K562 (cell line): ENCODE results near the gene FTO. TPM values are rescaled to one million over a fixed set of nuclear protein-coding genes. Genes with fewer than 3 reads are reported as not detected.

Experiments
- BDP1 ChIP-seq: IDR thresholded peaks from 3 replicates; pipeline ENCODE4 v1.6.1; 2011; ENCODE audit not compliant: insufficient read length, insufficient read depth
- CBFA2T3 ChIP-seq: fragments of 450-650 bp; IDR thresholded peaks from 2 replicates; pipeline ENCODE4 v1.6.1; 2017
- CREB1 ChIP-seq, 2 experiments: sonication (generic) in 1 of 2; formaldehyde crosslinking in 1 of 2; IDR thresholded peaks; 2 replicates each; pipeline versions ENCODE4 v1.6.1 to v1.8.0; 2012 to 2022; ENCODE audit warnings: inconsistent platforms in 1 of 2, mild to moderate bottlenecking in 1 of 2, missing genetic modification reagents in 1 of 2, moderate library complexity in 1 of 2
- ETV5 ChIP-seq: sonication (generic); formaldehyde crosslinking; IDR thresholded peaks from 2 replicates; pipeline ENCODE4 v1.4.0; 2020; ENCODE audit warnings: low read depth, mild to moderate bottlenecking, missing genetic modification reagents
- FOXA1 ChIP-seq: fragments of 450-650 bp; IDR thresholded peaks from 2 replicates; pipeline ENCODE4 v1.6.1; 2016; ENCODE audit warnings: mild to moderate bottlenecking, borderline replicate concordance
- FOXK1 ChIP-seq: sonication (generic); formaldehyde crosslinking; IDR thresholded peaks from 2 replicates; pipeline ENCODE4 v1.8.0; 2022; ENCODE audit warnings: missing genetic modification reagents, mild to moderate bottlenecking, borderline replicate concordance
- KAT7 ChIP-seq: sonication (generic); formaldehyde crosslinking; IDR thresholded peaks from 2 replicates; pipeline ENCODE4 v1.8.0; 2022; ENCODE audit warnings: missing genetic modification reagents, mild to moderate bottlenecking, borderline replicate concordance
- L3MBTL2 ChIP-seq: fragments of 450-650 bp; IDR thresholded peaks from 2 replicates; pipeline ENCODE4 v1.6.1; 2016; ENCODE audit warnings: mild to moderate bottlenecking, moderate library complexity
- NEUROD1 ChIP-seq: fragments of 150-350 bp; IDR thresholded peaks from 2 replicates; pipeline ENCODE4 v1.6.1; 2014; ENCODE audit warnings: borderline replicate concordance, low read length, low read depth; ENCODE audit not compliant: partially characterized antibody
- PHF21A ChIP-seq: fragments of 450-650 bp; IDR thresholded peaks from 2 replicates; pipeline ENCODE4 v1.6.1; 2017; ENCODE audit warnings: low read depth, borderline replicate concordance
- RFX1 ChIP-seq: fragments of 450-650 bp; IDR thresholded peaks from 2 replicates; pipeline ENCODE4 v1.6.1; 2016; ENCODE audit warnings: mild to moderate bottlenecking, moderate library complexity
- SIN3B ChIP-seq: fragments of 450-650 bp; IDR thresholded peaks from 2 replicates; pipeline ENCODE4 v1.6.1; 2017; ENCODE audit warnings: low read depth, mild to moderate bottlenecking, moderate library complexity
- SPI1 ChIP-seq: IDR thresholded peaks from 2 replicates; pipeline ENCODE4 v1.6.1; 2011; ENCODE audit warnings: low read depth, low read length, control low read depth, borderline replicate concordance
- STAT6 ChIP-seq: sonication (generic); formaldehyde crosslinking; IDR thresholded peaks from 2 replicates; pipeline ENCODE4 v1.8.1; 2023; ENCODE audit warnings: mild to moderate bottlenecking, missing genetic modification reagents
- ZBTB43 ChIP-seq: sonication (generic); formaldehyde crosslinking; IDR thresholded peaks from 2 replicates; pipeline ENCODE4 v1.8.0; 2023; ENCODE audit warnings: mild to moderate bottlenecking, missing genetic modification reagents
- ZFP91 ChIP-seq: sonication (generic); formaldehyde crosslinking; IDR thresholded peaks from 2 replicates; pipeline ENCODE4 v1.8.0; 2022; ENCODE audit warnings: mild to moderate bottlenecking, missing genetic modification reagents
- ZNF239 ChIP-seq: fragments of 250-450 bp; sonication (Bioruptor Pico); IDR thresholded peaks from 2 replicates; pipeline ENCODE4 v1.4.0; 2020; ENCODE audit warnings: mild to moderate bottlenecking
- ZNF253 ChIP-seq: fragments of 250-450 bp; sonication (Bioruptor Pico); conservative IDR thresholded peaks from 2 replicates; pipeline ENCODE4 v1.6.1; 2021; ENCODE audit warnings: mild to moderate bottlenecking
- ZNF507 ChIP-seq: conservative IDR thresholded peaks from 2 replicates; pipeline ENCODE4 v1.6.1; 2017; ENCODE audit warnings: missing genetic modification characterization, missing compliant biosample characterization
- ZNF609 ChIP-seq: sonication (generic); formaldehyde crosslinking; IDR thresholded peaks from 2 replicates; pipeline ENCODE4 v1.8.1; 2023; ENCODE audit warnings: missing genetic modification reagents, mild to moderate bottlenecking, borderline replicate concordance
- polyA plus RNA-seq, 8 experiments: library from polyadenylated mRNA; depleted of rRNA in 4 of 8; stranded (reverse) in 5 of 8; unstranded in 3 of 8; fragments of >200 nt; fragmentation: Nextera tagmentation in 2 of 8; fragmentation: Illumina TruSeq in 1 of 8; extraction: Ambion mirVana in 2 of 8; extraction: Trizol in 1 of 8; gene quantifications; 2 replicates each; pipeline versions ENCODE4 v1.2.1 to v1.2.3, GENCODE V29; 2011 to 2014; ENCODE audit warnings: inconsistent platforms in 1 of 8, missing spikeins in 1 of 8
- total RNA-seq, 7 experiments: library from RNA; depleted of rRNA in 6 of 7; stranded (reverse); fragments of >200 nt in 6 of 7; fragmentation: Illumina TruSeq in 2 of 7; extraction: Trizol in 2 of 7; gene quantifications; 2 replicates each; pipeline versions ENCODE4 v1.2.1 to v1.2.3, GENCODE V29; 2011 to 2021; ENCODE audit warnings: low replicate concordance in 1 of 7

The FTO gene
- total and polyA plus RNA-seq, 9 of the 15 experiments (the other 6 are each of a cell fraction or from before 2014, with no cell fraction given), result 11.3 to 27.7 (median 25.5) TPM

- TF ChIP-seq ZNF609 (CRISPR knock-in tag) (no peak), NEUROD1 (no peak), ZBTB43 (CRISPR knock-in tag) (no peak), SPI1 (no peak), CBFA2T3 (peak; percentile 56; the same call in 1 of the 2 replicates), CREB1 (IDR thresholded peaks at IDR 0.05) (no peak), CREB1 (CRISPR knock-in tag; IDR thresholded peaks at IDR 0.05) (no peak), BDP1 (no peak), FOXA1 (no peak), ZFP91 (no peak), KAT7 (CRISPR knock-in tag) (no peak), ZNF239 (CRISPR knock-in tag) (peak; percentile 97), RFX1 (no peak), ZNF507 (no peak), L3MBTL2 (0 out of 2 replicates have a peak, but pooled peaks have one; percentile 11), FOXK1 (CRISPR knock-in tag) (no peak), PHF21A (no peak), SIN3B (no peak), STAT6 (CRISPR knock-in tag) (no peak), ETV5 (CRISPR knock-in tag) (no peak), ZNF253 (CRISPR knock-in tag) (no peak)
Measured at GRCh38 chr16:53865494-53865863, 161.5 kb downstream of the FTO start (continued).
